ENCODE results near the gene THAP11.
A peak's percentile ranks its signal among the peaks of the same experiment; 100 is the strongest.

Gene THAP11

DNA sequence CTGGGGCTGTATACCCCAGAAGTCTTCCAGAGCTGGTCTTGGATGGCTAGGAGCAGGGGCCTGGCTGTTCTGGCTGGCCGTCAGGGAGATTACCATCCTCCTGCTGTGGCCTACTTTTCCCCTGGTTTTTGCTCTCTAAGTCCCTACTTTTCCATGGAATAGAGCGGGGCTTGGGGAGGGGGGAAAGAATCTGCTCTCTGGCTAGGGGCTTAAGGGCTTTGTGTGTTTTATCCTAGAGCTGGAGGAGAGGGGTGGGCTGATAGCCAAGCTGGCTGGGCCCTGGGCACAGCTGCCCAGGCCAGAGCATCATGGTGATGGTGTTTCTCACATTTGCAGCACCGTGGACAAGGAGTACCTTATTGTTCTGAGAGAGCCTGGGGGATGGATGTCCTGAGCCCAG, 46.2 kb downstream of the THAP11 start:
- Histone ChIP-seq H3K36me3 (ENCODE audit: low read depth) (peaks cover 10% of the 10 kb centered on the region), H3K27me3 (ENCODE audit: insufficient read depth, poor library complexity, severe bottlenecking) (no peaks in the 10 kb centered on the region), H3K4me1 (ENCODE audit: insufficient read depth, poor library complexity, severe bottlenecking) (peaks cover 10% of the 10 kb centered on the region), H3K9me3 (ENCODE audit: severe bottlenecking) (no peaks in the 10 kb centered on the region), H3K27ac (ENCODE audit: poor library complexity, severe bottlenecking) (no peak overlapping the region), H3K4me3 (ENCODE audit: severe bottlenecking) (no peak overlapping the region)
- ATAC-seq (ENCODE audit: low read depth) (no peak), DNase-seq (ENCODE audit: low spot score) (no peak)
- TF ChIP-seq CTCF (IDR thresholded peaks at IDR 0.05; ENCODE audit: poor library complexity, severe bottlenecking): no peak

DNA sequence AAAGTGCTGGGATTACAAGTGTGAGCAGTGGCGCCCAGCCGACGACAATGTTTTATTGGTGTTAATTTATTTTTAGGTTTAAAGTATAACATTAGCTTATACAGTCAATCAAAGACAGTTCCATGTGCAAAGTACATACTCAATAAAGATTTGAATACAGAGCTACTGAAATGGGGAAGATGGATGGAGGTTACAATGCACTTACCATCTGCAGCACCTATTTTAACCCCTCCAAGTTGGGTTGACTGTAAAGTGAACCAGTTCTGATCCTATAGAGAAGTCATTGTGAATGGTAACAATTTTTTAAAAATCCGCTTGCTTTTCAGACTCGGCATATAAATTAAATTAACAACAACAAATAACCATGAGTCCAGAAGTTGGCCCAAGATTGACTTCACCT, 50.3 kb downstream of the THAP11 start:
- Histone ChIP-seq H3K27me3 (ENCODE audit: insufficient read depth, poor library complexity, severe bottlenecking) (no peaks in the 10 kb centered on the region), H3K9me3 (ENCODE audit: severe bottlenecking) (no peaks in the 10 kb centered on the region), H3K4me1 (ENCODE audit: insufficient read depth, poor library complexity, severe bottlenecking) (peaks cover 12% of the 10 kb centered on the region), H3K27ac (ENCODE audit: poor library complexity, severe bottlenecking) (peak overlapping the region; percentile 42), H3K36me3 (ENCODE audit: low read depth) (no peaks in the 10 kb centered on the region), H3K4me3 (ENCODE audit: severe bottlenecking) (peak overlapping the region; percentile 96)
- DNase-seq (ENCODE audit: low spot score) (no peak), ATAC-seq (ENCODE audit: low read depth) (no peak)
- TF ChIP-seq CTCF (IDR thresholded peaks at IDR 0.05; ENCODE audit: poor library complexity, severe bottlenecking): no peak

DNA sequence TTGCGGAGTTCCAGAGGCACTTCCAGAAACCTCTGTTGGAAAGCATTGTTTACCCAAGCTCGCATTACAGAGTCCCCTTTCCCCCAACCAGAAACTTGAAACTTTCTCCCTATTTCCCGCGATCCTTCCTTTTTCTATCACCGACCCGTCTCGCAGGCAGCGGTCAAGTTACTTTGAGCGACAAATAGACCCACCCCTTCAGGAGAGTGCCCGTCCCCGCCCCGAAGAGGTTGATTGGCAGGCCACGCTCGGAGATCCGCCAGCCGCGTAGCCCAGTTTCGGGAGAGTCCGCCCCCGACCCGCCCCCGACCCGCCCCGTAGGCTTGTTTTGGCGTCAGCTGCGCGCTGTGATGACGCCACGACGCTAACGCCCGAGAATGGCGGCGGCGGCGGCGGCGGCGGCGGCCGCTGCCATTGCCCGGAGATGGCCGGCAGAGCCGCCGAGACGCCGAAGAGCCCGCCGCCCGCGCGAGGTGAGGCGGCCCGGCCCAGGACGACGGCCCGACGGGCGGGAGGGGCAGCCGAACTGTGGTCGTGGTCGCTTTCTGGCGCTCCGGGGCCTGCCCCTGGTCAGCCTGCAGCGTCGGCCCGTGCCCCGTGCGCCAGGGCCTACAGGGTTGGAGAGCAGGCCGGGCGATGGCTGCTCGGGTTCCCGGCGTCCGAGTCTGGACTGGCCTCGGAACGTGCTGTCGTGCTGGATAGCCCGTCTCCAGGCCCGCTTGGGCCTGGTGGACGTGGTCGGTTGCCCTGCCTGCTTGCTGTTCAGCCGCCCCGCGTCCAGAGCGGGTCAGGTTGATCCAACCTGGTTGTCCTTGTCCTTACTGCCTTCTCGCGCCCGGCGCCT, 51.0 kb downstream of the THAP11 start, which contains the start of gene PSKH1:
Gene PSKH1, plus strand, starts transcription at position 356 of the 844 bp plus-strand sequence. CDS start 15,496 bp downstream, outside the sequence.
- no peak for TF ChIP-seq CTCF (IDR thresholded peaks at IDR 0.05; ENCODE audit: poor library complexity, severe bottlenecking)
- Histone ChIP-seq H3K27ac (ENCODE audit: poor library complexity, severe bottlenecking) (peak within 1 kb of the TSS; percentile 42), H3K4me1 (ENCODE audit: insufficient read depth, poor library complexity, severe bottlenecking) (peaks cover 12% of the 10 kb centered on the region), H3K9me3 (ENCODE audit: severe bottlenecking) (no peaks in the 10 kb centered on the region), H3K27me3 (ENCODE audit: insufficient read depth, poor library complexity, severe bottlenecking) (no peaks in the 10 kb centered on the region), H3K4me3 (ENCODE audit: severe bottlenecking) (peak within 1 kb of the TSS; percentile 96), H3K36me3 (ENCODE audit: low read depth) (no peaks in the 10 kb centered on the region)
- ATAC-seq (ENCODE audit: low read depth): peak; percentile 95
- peak; percentile 97 for DNase-seq (ENCODE audit: low spot score)
